Muscle of leg (tissue), 9 donors: Measurements from ENCODE around the gene TMPRSS6. TPM values are rescaled to one million over a fixed set of nuclear protein-coding genes. Genes with fewer than 3 reads are reported as not detected.

Source experiments
- polyA plus RNA-seq, 8 donors: library from polyadenylated mRNA; unstranded; fragments of 120-200 nt; gene quantifications; one replicate each; pipeline versions ENCODE4 v1.2.1 to v1.2.3, GENCODE V29; 2013; ENCODE audit warnings: inconsistent platforms in 1 of 8, low replicate concordance in 1 of 8; ENCODE audit not compliant: insufficient read length in 8 of 8, insufficient read depth in 1 of 8
- total RNA-seq: library from RNA; stranded (reverse); fragments of 120-200 nt; gene quantifications from one replicate; pipeline ENCODE4 v1.2.4, GENCODE V29; 2013

The TMPRSS6 gene
- total and polyA plus RNA-seq, 9 donors: 0.04 to 0.18 (median 0.11) TPM; not detected in 1

Other genes starting within 250 kb of the TMPRSS6 start
- gene NCF4, start 248.7 kb downstream of the TMPRSS6 start, total RNA-seq: 5.9 TPM
- 1 to 10 TPM; 3.7 to 6.2 (median 4.6) TPM for gene NCF4, start 248.7 kb downstream of the TMPRSS6 start, polyA plus RNA-seq
- 1.8 TPM for gene CSF2RB, start 196.1 kb downstream of the TMPRSS6 start, total RNA-seq
- 1 to 10 TPM; 1.3 to 3.2 (median 2.1) TPM for gene CSF2RB, start 196.1 kb downstream of the TMPRSS6 start, polyA plus RNA-seq
- gene TST, start 90.3 kb downstream of the TMPRSS6 start, total RNA-seq: 22.3 TPM
- 10 to 100 TPM; 16.2 to 21.8 (median 17.2) TPM for gene TST, start 90.3 kb downstream of the TMPRSS6 start, polyA plus RNA-seq
- gene MPST, start 90.0 kb downstream of the TMPRSS6 start, total RNA-seq: 56.0 TPM
- 10 to 100 TPM; 44.4 to 64.0 (median 51.9) TPM for gene MPST, start 90.0 kb downstream of the TMPRSS6 start, polyA plus RNA-seq
- 10.6 TPM for gene KCTD17, start 58.0 kb downstream of the TMPRSS6 start, total RNA-seq
- 10 to 100 TPM; 15.6 to 22.1 (median 19.5) TPM for gene KCTD17, start 58.0 kb downstream of the TMPRSS6 start, polyA plus RNA-seq
- gene IL2RB, start 40.2 kb upstream of the TMPRSS6 start, total RNA-seq: 0.27 TPM
- 1 to 10 TPM in 5 of 8 donors, under 1 TPM in 3; 0.68 to 1.7 (median 1.3) TPM for gene IL2RB, start 40.2 kb upstream of the TMPRSS6 start, polyA plus RNA-seq
- 10.3 TPM for gene C1QTNF6, start 78.5 kb upstream of the TMPRSS6 start, total RNA-seq
- gene C1QTNF6, start 78.5 kb upstream of the TMPRSS6 start, polyA plus RNA-seq: 10 to 100 TPM; 13.7 to 28.9 (median 18.6) TPM
- gene SSTR3, start 102.8 kb upstream of the TMPRSS6 start, total RNA-seq: not detected
- under 1 TPM in 1 of 8 donors, not detected in 7; 0.04 TPM for gene SSTR3, start 102.8 kb upstream of the TMPRSS6 start, polyA plus RNA-seq
- gene RAC2, start 134.6 kb upstream of the TMPRSS6 start, total RNA-seq: 2.4 TPM
- 10 to 100 TPM in 1 of 8 donors, 1 to 10 TPM in 7; 6.0 to 11.2 (median 7.1) TPM for gene RAC2, start 134.6 kb upstream of the TMPRSS6 start, polyA plus RNA-seq
- 6.5 TPM for gene CYTH4, start 172.8 kb upstream of the TMPRSS6 start, total RNA-seq
- 1 to 10 TPM; 4.6 to 9.6 (median 5.7) TPM for gene CYTH4, start 172.8 kb upstream of the TMPRSS6 start, polyA plus RNA-seq